ENCODE data around the gene NLRP9.

DNA sequence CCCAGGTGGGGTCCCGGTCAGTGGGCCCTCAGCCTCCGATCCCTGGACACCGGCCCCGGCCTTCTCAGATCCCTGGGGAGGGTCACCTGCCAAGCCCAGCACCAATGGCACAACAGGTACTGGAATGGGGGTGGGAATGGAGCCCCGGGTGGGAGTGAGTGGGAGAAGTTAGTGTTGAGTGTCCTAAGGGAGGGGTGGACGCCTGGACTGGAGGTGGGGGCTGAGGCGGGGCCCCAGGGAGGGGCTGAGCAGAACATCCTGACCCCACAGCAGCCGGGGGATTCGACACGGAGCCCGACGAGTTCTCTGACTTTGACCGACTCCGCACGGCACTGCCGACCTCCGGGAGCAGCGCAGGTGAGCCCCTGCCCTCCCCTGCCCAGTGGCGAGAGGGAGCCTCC lies 45.5 kb downstream of the NLRP9 start:
- TF ChIP-seq CTCF (IDR thresholded peaks at IDR 0.05) (no peak), POLR2A (IDR thresholded peaks at IDR 0.05) (no peak)

All from testis (tissue), 2 donors.